WI38 (cell line): Measurements from ENCODE around the gene TMCC2.

Experiments
- H3K4me3 ChIP-seq: 2 replicates; pipeline ENCODE4 v1.5.1; 2011; ENCODE audit warnings: low read depth, mild to moderate bottlenecking, control low read depth, low read length
- CTCF ChIP-seq: IDR thresholded peaks from 2 replicates; pipeline ENCODE4 v1.5.1; 2012; ENCODE audit warnings: low read depth, mild to moderate bottlenecking, control low read depth, low read length

Gene TMCC2

DNA sequence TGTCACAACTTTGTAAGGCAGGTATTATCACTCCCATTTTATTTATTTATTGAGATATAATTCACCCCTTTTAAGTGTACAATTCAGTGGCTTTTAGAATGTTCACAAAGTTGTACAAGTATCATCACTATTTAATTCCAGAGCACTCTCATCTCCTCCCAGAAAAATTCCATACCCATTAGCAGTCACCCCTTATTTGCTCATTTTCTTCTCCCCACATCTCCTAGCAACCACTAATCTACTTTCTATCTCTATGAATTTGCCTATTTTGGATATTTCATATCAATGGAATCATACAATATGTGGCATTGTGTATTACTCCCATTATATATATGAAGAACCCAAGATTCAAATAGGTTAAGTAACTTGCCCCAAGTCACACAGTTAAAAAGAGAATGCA lies 23.2 kb upstream of the TMCC2 start:
- TF ChIP-seq CTCF = no peak
- H3K4me3 ChIP-seq = no peak overlapping the region

DNA sequence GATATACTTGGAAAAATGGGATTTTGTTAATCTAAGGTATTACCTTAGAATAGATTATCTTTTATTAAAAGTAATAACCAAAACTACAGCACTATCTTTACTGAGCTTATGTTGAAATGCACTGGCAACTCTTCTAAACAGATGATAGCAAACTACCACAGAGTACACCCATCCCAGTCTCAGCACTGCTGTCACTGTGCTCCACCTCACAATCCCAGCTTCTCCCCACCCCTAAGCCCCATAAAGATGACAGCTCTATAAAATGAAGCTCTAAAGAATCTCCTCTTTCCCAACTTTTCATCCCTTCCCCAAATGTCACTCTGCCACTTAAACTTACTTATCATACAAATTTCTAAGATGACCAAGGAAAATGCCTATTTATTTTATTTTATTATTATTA lies 22.7 kb upstream of the TMCC2 start:
- no peak overlapping the region for H3K4me3 ChIP-seq
- TF ChIP-seq CTCF = no peak

GRCh38 chr1:205208811-205209210 lies 18.9 kb upstream of the TMCC2 start:
- H3K4me3 ChIP-seq = no peak overlapping the region

DNA sequence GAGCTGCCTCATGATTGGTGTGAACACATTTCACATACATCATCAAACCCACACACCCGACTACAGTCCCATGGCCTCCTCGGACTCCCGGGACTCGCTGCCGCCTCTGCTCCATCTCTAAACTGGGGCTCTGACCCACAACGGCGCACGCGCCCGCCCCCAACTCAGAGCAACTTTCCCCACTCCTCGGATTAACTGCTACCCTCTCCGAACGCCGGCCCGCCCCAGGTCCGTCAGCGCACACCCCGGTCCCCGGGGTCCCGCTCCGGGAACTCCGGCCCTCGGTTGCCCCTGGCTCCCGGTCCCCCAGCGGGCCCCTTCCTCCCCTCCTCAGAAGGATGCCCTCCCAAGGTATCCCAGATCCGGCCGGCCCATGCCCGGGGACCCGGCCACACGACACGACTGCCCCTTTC lies 17.0 kb upstream of the TMCC2 start:
- H3K4me3 ChIP-seq = peak overlapping the region; percentile 93
- no peak for TF ChIP-seq CTCF

More at GRCh38 chr1:205208811-205209210, 18.9 kb upstream of the TMCC2 start:
- TF ChIP-seq CTCF = no peak

GRCh38 chr1:205211169-205211838 lies 16.4 kb upstream of the TMCC2 start, which contains the start of gene DSTYK:
DSTYK (minus strand) TSS chr1:205211702; CDS start chr1:205211535, 167 bp downstream.
- no peak for TF ChIP-seq CTCF
- peak within 1 kb of the TSS; percentile 93 for H3K4me3 ChIP-seq

- no peak for TF ChIP-seq CTCF
- H3K4me3 ChIP-seq = peak overlapping the region; percentile 93
Measured at GRCh38 chr1:205211839-205212536, 15.8 kb upstream of the TMCC2 start.

- no peak for TF ChIP-seq CTCF
- H3K4me3 ChIP-seq = no peak overlapping the region
Measured at GRCh38 chr1:205214756-205215155, 13.0 kb upstream of the TMCC2 start.
